Body of pancreas (tissue), 4 donors: ENCODE data around the gene PDHX. TPM values are rescaled to one million over a fixed set of nuclear protein-coding genes. Genes with fewer than 3 reads are reported as not detected.

Experiments
- ATAC-seq: fragments of 150-250 bp; one replicate; pipeline ENCODE4 v1.9.1; 2016
- DNase-seq, 4 donors: peaks; one replicate each; pipeline ENCODE4 v3.0.0-alpha.2; 2019
- H3K27ac ChIP-seq, 4 donors: fragments of 200-600 bp; sonication (generic); 1 replicate in 3 of 4; 2 replicates in 1 of 4; pipeline versions ENCODE4 v1.5.1 to v1.6.1; 2016 to 2019; ENCODE audit warnings: mild to moderate bottlenecking in 1 of 4, mixed read lengths in 1 of 4, moderate library complexity in 1 of 4
- H3K27me3 ChIP-seq, 2 donors: fragments of 200-600 bp; sonication (generic); one replicate each; pipeline ENCODE4 v1.6.0; 2016; ENCODE audit warnings: mild to moderate bottlenecking in 1 of 2
- H3K36me3 ChIP-seq, 2 donors: fragments of 200-600 bp; sonication (generic); replicated peaks in 1 of 2; 2 replicates each; pipeline ENCODE4 v1.5.1; 2016; ENCODE audit warnings: low read depth in 2 of 2; ENCODE audit not compliant: insufficient read depth in 1 of 2
- H3K4me1 ChIP-seq: fragments of 200-600 bp; sonication (generic); one replicate; pipeline ENCODE4 v1.6.0; 2016
- H3K4me3 ChIP-seq, 2 donors: fragments of 200-600 bp; sonication (generic); 1 replicate in 1 of 2; 2 replicates in 1 of 2; pipeline ENCODE4 v1.5.1; 2016 to 2019
- H3K9me3 ChIP-seq, 3 donors: fragments of 200-600 bp; sonication (generic); 1 replicate in 2 of 3; 2 replicates in 1 of 3; pipeline ENCODE4 v1.5.1; 2016
- CTCF ChIP-seq, 7 experiments: fragments of 450-650 bp in 4 of 7; fragments of 200-600 bp in 3 of 7; sonication (generic) in 3 of 7; IDR thresholded peaks; one replicate each; pipeline ENCODE4 v1.5.1; 2016 to 2019; ENCODE audit warnings: antibody characterized with exemption in 7 of 7
- POLR2A ChIP-seq, 3 donors: fragments of 450-650 bp; IDR thresholded peaks; one replicate each; pipeline ENCODE4 v1.6.1; 2016; ENCODE audit warnings: antibody characterized with exemption in 3 of 3, mild to moderate bottlenecking in 2 of 3
- WGBS, 2 donors: methylation state at CpG; one replicate each; pipeline ENCODE4 v1.1.5; 2017; 5-methylcytosine and 5-hydroxymethylcytosine counted together
- intact Hi-C: fragments of 100-400 bp; cut with DNase I; formaldehyde crosslinking; loops from one replicate; pipeline ENCODE4 v1.15.1; 2023
- total RNA-seq, 2 donors: library from RNA; depleted of rRNA; stranded (reverse); fragments of >200 nt; gene quantifications; one replicate each; pipeline ENCODE4 v1.1.0, GENCODE V29; 2016

PDHX gene
- total RNA-seq, 2 donors from 2014 or later, result 10.4 to 51.4 TPM

DNA sequence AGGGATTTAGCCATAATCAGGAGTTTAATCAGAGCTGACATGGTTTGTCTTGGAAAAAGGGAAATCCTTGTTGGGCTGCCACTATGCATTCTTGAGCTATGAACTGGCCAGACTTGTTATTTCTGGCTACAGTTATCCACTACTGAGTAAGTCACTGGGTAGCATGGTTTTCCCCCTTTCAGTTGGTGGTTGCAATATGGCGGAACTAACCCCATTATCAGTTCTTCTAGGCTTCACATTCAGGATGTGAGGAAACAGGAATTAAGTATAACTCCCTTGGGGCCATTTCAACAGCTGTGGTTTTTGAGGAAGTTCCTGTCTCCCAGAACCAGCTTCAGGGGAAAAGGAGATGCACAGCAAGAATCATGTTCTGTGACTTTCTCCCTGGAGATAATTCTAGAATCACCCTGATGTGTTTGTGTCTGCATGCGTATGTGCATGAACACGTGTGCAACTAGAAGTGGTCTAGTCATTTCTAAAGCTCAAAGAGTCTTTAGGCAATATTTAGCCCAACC lies 119.5 kb downstream of the PDHX start:
- no peaks in the 10 kb centered on the region for H3K9me3 ChIP-seq
- no peaks in the 10 kb centered on the region for H3K36me3 ChIP-seq
- WGBS, 2 donors, result 78 to 79% methylated on average over 3 of the region's 3 CpGs
- peaks cover 8% of the 10 kb centered on the region for H3K4me1 ChIP-seq
- intact Hi-C loops, result no loop called here
- TF ChIP-seq CTCF (IDR thresholded peaks at IDR 0.05) (no peak), POLR2A (IDR thresholded peaks at IDR 0.05) (no peak)
- no peaks in the 10 kb centered on the region for H3K27me3 ChIP-seq
- DNase-seq, result peak in 1 of 4 donors; percentile 30
- H3K27ac ChIP-seq, result no peak overlapping the region
- H3K4me3 ChIP-seq, result no peak overlapping the region
- ATAC-seq, result no peak

- Histone ChIP-seq H3K36me3 (no peaks in the 10 kb centered on the region), H3K27me3 (no peaks in the 10 kb centered on the region), H3K27ac (no peak overlapping the region), H3K4me1 (peaks cover 10% of the 10 kb centered on the region), H3K4me3 (no peak overlapping the region), H3K9me3 (no peaks in the 10 kb centered on the region)
- WGBS, 2 donors, result 71 to 75% methylated on average over 3 of the region's 3 CpGs
- ATAC-seq (no peak), DNase-seq (no peak)
- no peak for TF ChIP-seq POLR2A (IDR thresholded peaks at IDR 0.05)
- no peak for TF ChIP-seq CTCF (IDR thresholded peaks at IDR 0.05)
- intact Hi-C loops, result no loop called here
Measured at GRCh38 chr11:35036639-35037038, 120.2 kb downstream of the PDHX start.

GRCh38 chr11:35038211-35038928 lies 122.0 kb downstream of the PDHX start:
- H3K27me3 ChIP-seq, result no peaks in the 10 kb centered on the region
- intact Hi-C loops, result no loop called here
- 89% methylated on average over 5 of the region's 5 CpGs for WGBS, 2 donors
- no peak for ATAC-seq
- no peak overlapping the region for H3K4me3 ChIP-seq
- H3K4me1 ChIP-seq, result peaks cover 10% of the 10 kb centered on the region
- no peak for DNase-seq
- no peaks in the 10 kb centered on the region for H3K36me3 ChIP-seq
- no peaks in the 10 kb centered on the region for H3K9me3 ChIP-seq
- TF ChIP-seq CTCF (IDR thresholded peaks at IDR 0.05), result no peak
- no peak for TF ChIP-seq POLR2A (IDR thresholded peaks at IDR 0.05)
- H3K27ac ChIP-seq, result no peak overlapping the region

DNA sequence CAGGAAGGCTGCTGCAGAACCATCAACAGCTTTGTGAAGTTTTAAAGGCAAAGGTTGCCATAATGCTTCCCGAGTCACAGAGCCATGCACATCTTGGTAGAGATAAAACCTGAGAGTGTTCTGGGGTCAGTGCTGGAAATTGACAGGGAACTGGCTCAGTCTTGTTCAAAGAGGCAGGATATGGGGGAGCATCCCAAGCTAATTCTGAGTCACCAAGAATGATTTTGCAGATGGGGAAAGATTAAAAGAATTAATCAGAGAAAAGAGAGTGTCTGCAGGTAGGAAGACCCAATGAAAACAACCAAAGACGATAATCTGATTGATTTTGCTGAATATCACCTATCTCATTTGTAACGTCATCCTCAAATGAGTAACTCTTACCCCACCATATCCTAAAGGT lies 122.7 kb downstream of the PDHX start:
- 91 to 96% methylated on average over 3 of the region's 3 CpGs for WGBS, 2 donors
- H3K9me3 ChIP-seq, result no peaks in the 10 kb centered on the region
- intact Hi-C loops, result no loop called here
- ATAC-seq, result no peak
- DNase-seq, result no peak
- H3K27me3 ChIP-seq, result no peaks in the 10 kb centered on the region
- peaks cover 10% of the 10 kb centered on the region for H3K4me1 ChIP-seq
- H3K27ac ChIP-seq, result no peak overlapping the region
- TF ChIP-seq POLR2A (IDR thresholded peaks at IDR 0.05) (no peak), CTCF (IDR thresholded peaks at IDR 0.05) (no peak)
- no peaks in the 10 kb centered on the region for H3K36me3 ChIP-seq
- no peak overlapping the region for H3K4me3 ChIP-seq
